ENCODE measurements around the gene SPA17. TPM values are rescaled to one million over a fixed set of nuclear protein-coding genes. Genes with fewer than 3 reads are reported as not detected.

Gene SPA17
- total RNA-seq, 1 experiment from 2014 or later, result 3.8 TPM

DNA sequence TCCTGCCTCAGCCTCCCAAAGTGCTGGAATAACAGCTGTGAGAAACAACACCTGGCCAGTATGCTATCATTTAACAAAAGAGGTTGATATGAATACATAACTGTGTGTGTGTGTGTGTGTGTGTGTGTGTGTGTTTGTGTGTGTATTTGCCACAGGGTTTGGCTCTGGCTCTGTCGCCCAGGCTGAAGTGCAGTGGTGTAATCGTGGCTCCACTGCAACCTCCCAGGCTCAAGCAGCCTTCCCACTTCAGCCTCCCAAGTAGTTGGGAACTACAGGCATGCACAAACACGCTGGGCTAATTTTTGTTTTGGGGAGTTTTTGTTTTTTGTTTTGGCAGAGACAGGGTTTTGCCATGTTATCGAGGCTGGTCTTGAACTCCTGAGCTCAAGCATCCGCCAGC lies 4.7 kb downstream of the SPA17 start:
- H3K4me1 Mint-ChIP-seq, result 0 out of 2 replicates have a peak, but pooled peaks cover 2% of the 10 kb centered on the region
- peaks cover 25% of the 10 kb centered on the region for H3K27me3 Mint-ChIP-seq (ENCODE audit: low read depth)
- ChIA-PET CTCF (no interaction called here), POLR2A (no interaction called here)
- no peak overlapping the region for H3K27ac Mint-ChIP-seq
- DNase-seq (ENCODE audit: low spot score), result no peak
- peaks cover 9% of the 10 kb centered on the region for H3K36me3 Mint-ChIP-seq
- H3K4me3 Mint-ChIP-seq, result no peak overlapping the region
- no peak for ATAC-seq
- no peak for TF ChIP-seq ZNF219 (CRISPR knock-in tag; IDR thresholded peaks at IDR 0.05; ENCODE audit: borderline replicate concordance)
- no peak for TF ChIP-seq ELF4 (CRISPR knock-in tag; IDR thresholded peaks at IDR 0.05; ENCODE audit: low read depth)
- TF ChIP-seq, protein P1, sequence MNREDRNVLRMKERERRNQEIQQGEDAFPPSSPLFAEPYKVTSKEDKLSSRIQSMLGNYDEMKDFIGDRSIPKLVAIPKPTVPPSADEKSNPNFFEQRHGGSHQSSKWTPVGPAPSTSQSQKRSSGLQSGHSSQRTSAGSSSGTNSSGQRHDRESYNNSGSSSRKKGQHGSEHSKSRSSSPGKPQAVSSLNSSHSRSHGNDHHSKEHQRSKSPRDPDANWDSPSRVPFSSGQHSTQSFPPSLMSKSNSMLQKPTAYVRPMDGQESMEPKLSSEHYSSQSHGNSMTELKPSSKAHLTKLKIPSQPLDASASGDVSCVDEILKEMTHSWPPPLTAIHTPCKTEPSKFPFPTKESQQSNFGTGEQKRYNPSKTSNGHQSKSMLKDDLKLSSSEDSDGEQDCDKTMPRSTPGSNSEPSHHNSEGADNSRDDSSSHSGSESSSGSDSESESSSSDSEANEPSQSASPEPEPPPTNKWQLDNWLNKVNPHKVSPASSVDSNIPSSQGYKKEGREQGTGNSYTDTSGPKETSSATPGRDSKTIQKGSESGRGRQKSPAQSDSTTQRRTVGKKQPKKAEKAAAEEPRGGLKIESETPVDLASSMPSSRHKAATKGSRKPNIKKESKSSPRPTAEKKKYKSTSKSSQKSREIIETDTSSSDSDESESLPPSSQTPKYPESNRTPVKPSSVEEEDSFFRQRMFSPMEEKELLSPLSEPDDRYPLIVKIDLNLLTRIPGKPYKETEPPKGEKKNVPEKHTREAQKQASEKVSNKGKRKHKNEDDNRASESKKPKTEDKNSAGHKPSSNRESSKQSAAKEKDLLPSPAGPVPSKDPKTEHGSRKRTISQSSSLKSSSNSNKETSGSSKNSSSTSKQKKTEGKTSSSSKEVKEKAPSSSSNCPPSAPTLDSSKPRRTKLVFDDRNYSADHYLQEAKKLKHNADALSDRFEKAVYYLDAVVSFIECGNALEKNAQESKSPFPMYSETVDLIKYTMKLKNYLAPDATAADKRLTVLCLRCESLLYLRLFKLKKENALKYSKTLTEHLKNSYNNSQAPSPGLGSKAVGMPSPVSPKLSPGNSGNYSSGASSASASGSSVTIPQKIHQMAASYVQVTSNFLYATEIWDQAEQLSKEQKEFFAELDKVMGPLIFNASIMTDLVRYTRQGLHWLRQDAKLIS (CRISPR knock-in tag; IDR thresholded peaks at IDR 0.05; ENCODE audit: borderline replicate concordance), result no peak
- TF ChIP-seq FOXJ3 (CRISPR knock-in tag; IDR thresholded peaks at IDR 0.05; ENCODE audit: borderline replicate concordance), result no peak
- TF ChIP-seq, protein P2, sequence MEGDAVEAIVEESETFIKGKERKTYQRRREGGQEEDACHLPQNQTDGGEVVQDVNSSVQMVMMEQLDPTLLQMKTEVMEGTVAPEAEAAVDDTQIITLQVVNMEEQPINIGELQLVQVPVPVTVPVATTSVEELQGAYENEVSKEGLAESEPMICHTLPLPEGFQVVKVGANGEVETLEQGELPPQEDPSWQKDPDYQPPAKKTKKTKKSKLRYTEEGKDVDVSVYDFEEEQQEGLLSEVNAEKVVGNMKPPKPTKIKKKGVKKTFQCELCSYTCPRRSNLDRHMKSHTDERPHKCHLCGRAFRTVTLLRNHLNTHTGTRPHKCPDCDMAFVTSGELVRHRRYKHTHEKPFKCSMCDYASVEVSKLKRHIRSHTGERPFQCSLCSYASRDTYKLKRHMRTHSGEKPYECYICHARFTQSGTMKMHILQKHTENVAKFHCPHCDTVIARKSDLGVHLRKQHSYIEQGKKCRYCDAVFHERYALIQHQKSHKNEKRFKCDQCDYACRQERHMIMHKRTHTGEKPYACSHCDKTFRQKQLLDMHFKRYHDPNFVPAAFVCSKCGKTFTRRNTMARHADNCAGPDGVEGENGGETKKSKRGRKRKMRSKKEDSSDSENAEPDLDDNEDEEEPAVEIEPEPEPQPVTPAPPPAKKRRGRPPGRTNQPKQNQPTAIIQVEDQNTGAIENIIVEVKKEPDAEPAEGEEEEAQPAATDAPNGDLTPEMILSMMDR (IDR thresholded peaks at IDR 0.05), result no peak
- TF ChIP-seq, protein P3, sequence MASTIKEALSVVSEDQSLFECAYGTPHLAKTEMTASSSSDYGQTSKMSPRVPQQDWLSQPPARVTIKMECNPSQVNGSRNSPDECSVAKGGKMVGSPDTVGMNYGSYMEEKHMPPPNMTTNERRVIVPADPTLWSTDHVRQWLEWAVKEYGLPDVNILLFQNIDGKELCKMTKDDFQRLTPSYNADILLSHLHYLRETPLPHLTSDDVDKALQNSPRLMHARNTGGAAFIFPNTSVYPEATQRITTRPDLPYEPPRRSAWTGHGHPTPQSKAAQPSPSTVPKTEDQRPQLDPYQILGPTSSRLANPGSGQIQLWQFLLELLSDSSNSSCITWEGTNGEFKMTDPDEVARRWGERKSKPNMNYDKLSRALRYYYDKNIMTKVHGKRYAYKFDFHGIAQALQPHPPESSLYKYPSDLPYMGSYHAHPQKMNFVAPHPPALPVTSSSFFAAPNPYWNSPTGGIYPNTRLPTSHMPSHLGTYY (CRISPR knock-in tag; IDR thresholded peaks at IDR 0.05), result no peak
- TF ChIP-seq, protein P4, sequence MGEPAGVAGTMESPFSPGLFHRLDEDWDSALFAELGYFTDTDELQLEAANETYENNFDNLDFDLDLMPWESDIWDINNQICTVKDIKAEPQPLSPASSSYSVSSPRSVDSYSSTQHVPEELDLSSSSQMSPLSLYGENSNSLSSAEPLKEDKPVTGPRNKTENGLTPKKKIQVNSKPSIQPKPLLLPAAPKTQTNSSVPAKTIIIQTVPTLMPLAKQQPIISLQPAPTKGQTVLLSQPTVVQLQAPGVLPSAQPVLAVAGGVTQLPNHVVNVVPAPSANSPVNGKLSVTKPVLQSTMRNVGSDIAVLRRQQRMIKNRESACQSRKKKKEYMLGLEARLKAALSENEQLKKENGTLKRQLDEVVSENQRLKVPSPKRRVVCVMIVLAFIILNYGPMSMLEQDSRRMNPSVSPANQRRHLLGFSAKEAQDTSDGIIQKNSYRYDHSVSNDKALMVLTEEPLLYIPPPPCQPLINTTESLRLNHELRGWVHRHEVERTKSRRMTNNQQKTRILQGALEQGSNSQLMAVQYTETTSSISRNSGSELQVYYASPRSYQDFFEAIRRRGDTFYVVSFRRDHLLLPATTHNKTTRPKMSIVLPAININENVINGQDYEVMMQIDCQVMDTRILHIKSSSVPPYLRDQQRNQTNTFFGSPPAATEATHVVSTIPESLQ (CRISPR knock-in tag; IDR thresholded peaks at IDR 0.05), result no peak
- TF ChIP-seq FOXK1 (CRISPR knock-in tag; IDR thresholded peaks at IDR 0.05), result no peak
- TF ChIP-seq NR1H2 (CRISPR knock-in tag; IDR thresholded peaks at IDR 0.05), result no peak
- TF ChIP-seq, protein P5, sequence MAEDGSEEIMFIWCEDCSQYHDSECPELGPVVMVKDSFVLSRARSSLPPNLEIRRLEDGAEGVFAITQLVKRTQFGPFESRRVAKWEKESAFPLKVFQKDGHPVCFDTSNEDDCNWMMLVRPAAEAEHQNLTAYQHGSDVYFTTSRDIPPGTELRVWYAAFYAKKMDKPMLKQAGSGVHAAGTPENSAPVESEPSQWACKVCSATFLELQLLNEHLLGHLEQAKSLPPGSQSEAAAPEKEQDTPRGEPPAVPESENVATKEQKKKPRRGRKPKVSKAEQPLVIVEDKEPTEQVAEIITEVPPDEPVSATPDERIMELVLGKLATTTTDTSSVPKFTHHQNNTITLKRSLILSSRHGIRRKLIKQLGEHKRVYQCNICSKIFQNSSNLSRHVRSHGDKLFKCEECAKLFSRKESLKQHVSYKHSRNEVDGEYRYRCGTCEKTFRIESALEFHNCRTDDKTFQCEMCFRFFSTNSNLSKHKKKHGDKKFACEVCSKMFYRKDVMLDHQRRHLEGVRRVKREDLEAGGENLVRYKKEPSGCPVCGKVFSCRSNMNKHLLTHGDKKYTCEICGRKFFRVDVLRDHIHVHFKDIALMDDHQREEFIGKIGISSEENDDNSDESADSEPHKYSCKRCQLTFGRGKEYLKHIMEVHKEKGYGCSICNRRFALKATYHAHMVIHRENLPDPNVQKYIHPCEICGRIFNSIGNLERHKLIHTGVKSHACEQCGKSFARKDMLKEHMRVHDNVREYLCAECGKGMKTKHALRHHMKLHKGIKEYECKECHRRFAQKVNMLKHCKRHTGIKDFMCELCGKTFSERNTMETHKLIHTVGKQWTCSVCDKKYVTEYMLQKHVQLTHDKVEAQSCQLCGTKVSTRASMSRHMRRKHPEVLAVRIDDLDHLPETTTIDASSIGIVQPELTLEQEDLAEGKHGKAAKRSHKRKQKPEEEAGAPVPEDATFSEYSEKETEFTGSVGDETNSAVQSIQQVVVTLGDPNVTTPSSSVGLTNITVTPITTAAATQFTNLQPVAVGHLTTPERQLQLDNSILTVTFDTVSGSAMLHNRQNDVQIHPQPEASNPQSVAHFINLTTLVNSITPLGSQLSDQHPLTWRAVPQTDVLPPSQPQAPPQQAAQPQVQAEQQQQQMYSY (CRISPR knock-in tag; IDR thresholded peaks at IDR 0.05), result no peak
- TF ChIP-seq, protein P6, sequence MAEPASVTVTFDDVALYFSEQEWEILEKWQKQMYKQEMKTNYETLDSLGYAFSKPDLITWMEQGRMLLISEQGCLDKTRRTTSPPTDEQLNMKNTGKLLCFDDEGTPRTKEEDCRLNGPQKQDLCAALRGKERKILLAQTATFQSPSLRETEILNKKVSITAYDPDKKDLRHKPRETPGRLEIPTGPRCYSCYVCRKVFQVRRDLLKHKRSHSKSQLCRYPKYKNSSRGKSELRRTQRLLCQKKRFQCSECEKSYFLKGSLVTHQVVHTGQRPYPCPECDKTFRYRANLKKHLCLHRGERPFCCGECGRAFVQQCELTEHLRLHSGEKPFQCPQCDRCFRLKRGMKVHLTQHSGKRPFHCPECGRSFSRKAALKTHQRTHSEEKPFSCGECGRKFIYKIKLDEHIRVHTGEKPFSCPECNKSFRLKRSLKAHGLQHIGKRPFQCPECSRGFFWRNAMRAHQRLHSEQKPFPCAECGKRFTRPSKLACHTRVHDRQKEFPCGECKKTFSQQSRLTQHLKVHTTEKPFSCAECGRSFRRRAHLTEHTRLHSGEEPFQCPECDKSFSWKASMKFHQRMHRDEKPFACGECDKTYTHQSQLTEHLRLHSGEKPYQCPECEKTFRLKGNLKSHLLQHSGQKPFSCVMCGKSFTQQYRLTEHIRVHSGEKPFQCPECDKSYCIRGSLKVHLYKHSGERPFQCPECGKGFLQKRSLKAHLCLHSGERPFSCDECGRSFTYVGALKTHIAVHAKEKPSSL (CRISPR knock-in tag; conservative IDR thresholded peaks at IDR 0.05), result no peak
- TF ChIP-seq ZNF317 (CRISPR knock-in tag; IDR thresholded peaks at IDR 0.05; ENCODE audit: borderline replicate concordance, low read depth), result no peak
- no peak for TF ChIP-seq ZNF671 (CRISPR knock-in tag; IDR thresholded peaks at IDR 0.05)
- TF ChIP-seq, protein P7, sequence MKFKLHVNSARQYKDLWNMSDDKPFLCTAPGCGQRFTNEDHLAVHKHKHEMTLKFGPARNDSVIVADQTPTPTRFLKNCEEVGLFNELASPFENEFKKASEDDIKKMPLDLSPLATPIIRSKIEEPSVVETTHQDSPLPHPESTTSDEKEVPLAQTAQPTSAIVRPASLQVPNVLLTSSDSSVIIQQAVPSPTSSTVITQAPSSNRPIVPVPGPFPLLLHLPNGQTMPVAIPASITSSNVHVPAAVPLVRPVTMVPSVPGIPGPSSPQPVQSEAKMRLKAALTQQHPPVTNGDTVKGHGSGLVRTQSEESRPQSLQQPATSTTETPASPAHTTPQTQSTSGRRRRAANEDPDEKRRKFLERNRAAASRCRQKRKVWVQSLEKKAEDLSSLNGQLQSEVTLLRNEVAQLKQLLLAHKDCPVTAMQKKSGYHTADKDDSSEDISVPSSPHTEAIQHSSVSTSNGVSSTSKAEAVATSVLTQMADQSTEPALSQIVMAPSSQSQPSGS (CRISPR knock-in tag; IDR thresholded peaks at IDR 0.05; ENCODE audit: borderline replicate concordance, low read depth), result no peak
- TF ChIP-seq, protein P8, sequence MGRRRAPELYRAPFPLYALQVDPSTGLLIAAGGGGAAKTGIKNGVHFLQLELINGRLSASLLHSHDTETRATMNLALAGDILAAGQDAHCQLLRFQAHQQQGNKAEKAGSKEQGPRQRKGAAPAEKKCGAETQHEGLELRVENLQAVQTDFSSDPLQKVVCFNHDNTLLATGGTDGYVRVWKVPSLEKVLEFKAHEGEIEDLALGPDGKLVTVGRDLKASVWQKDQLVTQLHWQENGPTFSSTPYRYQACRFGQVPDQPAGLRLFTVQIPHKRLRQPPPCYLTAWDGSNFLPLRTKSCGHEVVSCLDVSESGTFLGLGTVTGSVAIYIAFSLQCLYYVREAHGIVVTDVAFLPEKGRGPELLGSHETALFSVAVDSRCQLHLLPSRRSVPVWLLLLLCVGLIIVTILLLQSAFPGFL (CRISPR knock-in tag; IDR thresholded peaks at IDR 0.05; ENCODE audit: borderline replicate concordance), result no peak
- no peak for TF ChIP-seq ZNF232 (CRISPR knock-in tag; IDR thresholded peaks at IDR 0.05)
- H3K9me3 Mint-ChIP-seq, result peaks cover 15% of the 10 kb centered on the region

All from WTC11 (cell line).